Osteoblast (primary cell): ENCODE data around the gene PES1. TPM values are rescaled to one million over a fixed set of nuclear protein-coding genes. Genes with fewer than 3 reads are reported as not detected.
"Not testable (repeated sequence)": the region's sequence is repeated elsewhere in the genome, so short reads cannot be mapped to it uniquely, and the experiment has no call there.

Source experiments
- DNase-seq: peaks from one replicate; pipeline ENCODE4 v3.0.0; 2011; ENCODE audit warnings: low spot score, mixed read lengths; ENCODE audit not compliant: insufficient read length; ENCODE audit errors: missing footprints
- H2AFZ ChIP-seq: 2 replicates; pipeline ENCODE4 v1.6.0; 2011; ENCODE audit warnings: mild to moderate bottlenecking, low read length
- H3K27ac ChIP-seq: 2 replicates; pipeline ENCODE4 v1.5.1; 2011; ENCODE audit warnings: mild to moderate bottlenecking, low read depth, low read length, moderate library complexity
- H3K27me3 ChIP-seq: 2 replicates; pipeline ENCODE4 v1.6.0; 2012; ENCODE audit warnings: mild to moderate bottlenecking, control low read depth, inconsistent platforms, low read length, moderate library complexity; ENCODE audit not compliant: insufficient read depth
- H3K36me3 ChIP-seq: 2 replicates; pipeline ENCODE4 v1.5.1; 2011; ENCODE audit warnings: mild to moderate bottlenecking, low read length, control low read depth, moderate library complexity; ENCODE audit not compliant: insufficient read depth
- H3K4me1 ChIP-seq: 2 replicates; pipeline ENCODE4 v1.5.1; 2011; ENCODE audit warnings: mild to moderate bottlenecking, low read length, control low read depth, moderate library complexity; ENCODE audit not compliant: insufficient read depth
- H3K4me2 ChIP-seq: 2 replicates; pipeline ENCODE4 v1.6.0; 2011; ENCODE audit warnings: mild to moderate bottlenecking, low read length; ENCODE audit not compliant: insufficient read depth
- H3K4me3 ChIP-seq: fragments of 200-600 bp; sonication (generic); 3 replicates; pipeline ENCODE4 v1.5.1; 2012; ENCODE audit warnings: mild to moderate bottlenecking, low read length, inconsistent platforms; ENCODE audit not compliant: insufficient read depth
- H3K79me2 ChIP-seq: 2 replicates; pipeline ENCODE4 v1.6.0; 2012; ENCODE audit warnings: mild to moderate bottlenecking, low read length, control low read depth, inconsistent platforms; ENCODE audit not compliant: insufficient read depth
- H3K9me3 ChIP-seq: 2 replicates; pipeline ENCODE4 v1.5.1; 2011; ENCODE audit warnings: low read depth, low read length, control low read depth
- H4K20me1 ChIP-seq: 2 replicates; pipeline ENCODE4 v1.6.0; 2012; ENCODE audit warnings: mild to moderate bottlenecking, low read length, control low read depth; ENCODE audit not compliant: insufficient read depth
- CTCF ChIP-seq: IDR thresholded peaks from 2 replicates; pipeline ENCODE4 v1.5.1; 2011; ENCODE audit warnings: mild to moderate bottlenecking, low read depth, low read length, moderate library complexity; ENCODE audit errors: extremely low read depth
- total RNA-seq: library from RNA; depleted of rRNA; stranded (reverse); fragments of >200 nt; gene quantifications from 2 replicates; pipeline ENCODE4 v1.2.3, GENCODE V29; 2012

The PES1 gene
- total RNA-seq, 1 donor: 64.8 TPM

GRCh38 chr22:30628491-30628890, 36.8 kb upstream of the PES1 start:
- Histone ChIP-seq H2AFZ (no peak overlapping the region), H3K27ac (no peak overlapping the region), H4K20me1 (no peaks in the 10 kb centered on the region), H3K79me2 (no peaks in the 10 kb centered on the region), H3K4me2 (no peak overlapping the region), H3K9me3 (no peaks in the 10 kb centered on the region), H3K36me3 (no peaks in the 10 kb centered on the region), H3K4me1 (no peaks in the 10 kb centered on the region), H3K27me3 (no peaks in the 10 kb centered on the region), H3K4me3 (no peak overlapping the region)
- no peak for TF ChIP-seq CTCF
- DNase-seq: no peak

- H3K4me3 ChIP-seq: no peak overlapping the region
- no peaks in the 10 kb centered on the region for H3K4me1 ChIP-seq
- H3K9me3 ChIP-seq: no peaks in the 10 kb centered on the region
- no peaks in the 10 kb centered on the region for H3K79me2 ChIP-seq
- no peak overlapping the region for H2AFZ ChIP-seq
- no peak overlapping the region for H3K4me2 ChIP-seq
- TF ChIP-seq CTCF: no peak
- no peaks in the 10 kb centered on the region for H4K20me1 ChIP-seq
- no peak for DNase-seq
- no peak overlapping the region for H3K27ac ChIP-seq
- H3K36me3 ChIP-seq: no peaks in the 10 kb centered on the region
- no peaks in the 10 kb centered on the region for H3K27me3 ChIP-seq
Measured at GRCh38 chr22:30627471-30627870, 35.8 kb upstream of the PES1 start.

- no peaks in the 10 kb centered on the region for H3K9me3 ChIP-seq
- no peak overlapping the region for H3K4me2 ChIP-seq
- H3K79me2 ChIP-seq: no peaks in the 10 kb centered on the region
- no peaks in the 10 kb centered on the region for H3K27me3 ChIP-seq
- no peak overlapping the region for H3K27ac ChIP-seq
- no peak overlapping the region for H2AFZ ChIP-seq
- H4K20me1 ChIP-seq: no peaks in the 10 kb centered on the region
- no peak for TF ChIP-seq CTCF
- H3K4me3 ChIP-seq: no peak overlapping the region
- no peaks in the 10 kb centered on the region for H3K4me1 ChIP-seq
- no peak for DNase-seq
- H3K36me3 ChIP-seq: no peaks in the 10 kb centered on the region
Measured at GRCh38 chr22:30626413-30626812, 34.7 kb upstream of the PES1 start.

- H4K20me1 ChIP-seq, H2AFZ ChIP-seq, H3K4me3 ChIP-seq, H3K79me2 ChIP-seq, DNase-seq, H3K4me2 ChIP-seq, H3K4me1 ChIP-seq, H3K36me3 ChIP-seq, H3K9me3 ChIP-seq, H3K27ac ChIP-seq, H3K27me3 ChIP-seq: not testable (repeated sequence)
Measured at GRCh38 chr22:30619909-30620308, 28.2 kb upstream of the PES1 start.
